Activated gamma-delta T cell (primary cell): ENCODE results near the gene NR2F6.
"Not testable (repeated sequence)": the region's sequence is repeated elsewhere in the genome, so short reads cannot be mapped to it uniquely, and the experiment has no call there.

ENCODE experiments used
- DNase-seq: peaks from one replicate; lab custom pipeline; 2025; lab: John Stamatoyannopoulos, UW
- total RNA-seq, 2 donors: gene quantifications; one replicate each; lab custom pipeline; 2026; lab: John Stamatoyannopoulos, UW

Gene NR2F6
- total RNA-seq = 2.9 to 4.1 reads per million in 2 donors

- no peak for DNase-seq
Measured at GRCh38 chr19:17245535-17245984, at the start of gene NR2F6. Gene NR2F6 (minus strand): TSS chr19:17245919. CDS start chr19:17245220, 699 bp downstream.

GRCh38 chr19:17294051-17294891 lies 48.6 kb upstream of the NR2F6 start:
- peak; percentile 27 for DNase-seq

GRCh38 chr19:17293605-17294004 lies 47.9 kb upstream of the NR2F6 start:
- DNase-seq = no peak

- peak; percentile 53 for DNase-seq
Measured at GRCh38 chr19:17292301-17293074, 46.8 kb upstream of the NR2F6 start.

- DNase-seq = no peak
Measured at GRCh38 chr19:17289489-17289888, 43.8 kb upstream of the NR2F6 start.

- DNase-seq = no peak
Measured at GRCh38 chr19:17286752-17287151, 41.0 kb upstream of the NR2F6 start.

- no peak for DNase-seq
Measured at GRCh38 chr19:17286263-17286662, 40.5 kb upstream of the NR2F6 start.

GRCh38 chr19:17285415-17286135 lies 39.9 kb upstream of the NR2F6 start:
- DNase-seq = no peak

- no peak for DNase-seq
Measured at GRCh38 chr19:17283504-17283996, 37.8 kb upstream of the NR2F6 start.

- DNase-seq = peak; percentile 49
Measured at GRCh38 chr19:17282488-17283125, 36.9 kb upstream of the NR2F6 start.

- no peak for DNase-seq
Measured at GRCh38 chr19:17281391-17282304, 35.9 kb upstream of the NR2F6 start, which contains the start of gene ANKLE1. Gene ANKLE1 (plus strand): TSS chr19:17281901. CDS start chr19:17281921, 20 bp downstream.

- DNase-seq = no peak
Measured at GRCh38 chr19:17279436-17279835, 33.7 kb upstream of the NR2F6 start.

- no peak for DNase-seq
Measured at GRCh38 chr19:17275441-17276175, 29.9 kb upstream of the NR2F6 start.

GRCh38 chr19:17274892-17275291 lies 29.2 kb upstream of the NR2F6 start:
- DNase-seq = not testable (repeated sequence)

GRCh38 chr19:17268754-17269153 lies 23.0 kb upstream of the NR2F6 start:
- DNase-seq = no peak

- DNase-seq = peak; percentile 70
Measured at GRCh38 chr19:17266975-17267788, 21.5 kb upstream of the NR2F6 start, which contains the start of gene BABAM1. Gene BABAM1 (plus strand): TSS chr19:17267443. CDS start chr19:17268807, 1,364 bp downstream.

GRCh38 chr19:17266589-17266974 lies 20.9 kb upstream of the NR2F6 start:
- DNase-seq = no peak

- no peak for DNase-seq
Measured at GRCh38 chr19:17266026-17266425, 20.3 kb upstream of the NR2F6 start.

GRCh38 chr19:17264641-17264979 lies 18.9 kb upstream of the NR2F6 start, which contains the start of gene USHBP1:
Gene USHBP1 (minus strand): TSS chr19:17264745. CDS start chr19:17264299, 446 bp downstream.
- DNase-seq = no peak
